GM21619 (cell line): ENCODE data around the gene SERPINB12.
A peak's percentile ranks its signal among the peaks of the same experiment; 100 is the strongest.

ENCODE experiments used
- ATAC-seq: cut with Tn5 transposase; IDR thresholded peaks from one replicate; pipeline ENCODE4 v1.9.1; 2021; ENCODE audit not compliant: unreplicated experiment

The SERPINB12 gene

DNA sequence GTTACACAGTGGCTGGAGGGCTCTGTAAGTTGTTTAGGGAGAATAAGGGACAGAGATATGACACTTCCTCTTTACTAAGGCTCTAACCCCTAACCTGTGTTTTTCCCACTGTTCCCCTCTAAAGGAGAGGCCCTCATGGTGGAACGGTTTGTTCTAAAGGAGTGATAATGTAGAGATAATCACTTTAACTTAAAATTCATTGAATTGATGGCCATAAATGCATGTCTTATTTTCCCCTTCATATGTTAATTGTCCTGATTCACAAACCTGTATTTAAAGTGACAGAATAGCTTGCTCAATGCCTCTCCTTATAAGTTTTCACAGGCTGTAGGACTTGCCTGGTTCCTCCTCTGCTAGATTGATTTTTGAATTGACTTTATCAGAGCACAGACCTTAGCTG is at the start of gene SERPINB12:
Gene SERPINB12, plus strand, starts transcription at position 301 of the 400 bp plus-strand sequence. CDS start 13,791 bp downstream, outside the sequence.
- no peak for ATAC-seq

- ATAC-seq: no peak
Observed at GRCh38 chr18:63492851-63493250, 49.3 kb upstream of the SERPINB12 start.

- no peak for ATAC-seq
Observed at GRCh38 chr18:63495675-63496074, 46.5 kb upstream of the SERPINB12 start.

DNA sequence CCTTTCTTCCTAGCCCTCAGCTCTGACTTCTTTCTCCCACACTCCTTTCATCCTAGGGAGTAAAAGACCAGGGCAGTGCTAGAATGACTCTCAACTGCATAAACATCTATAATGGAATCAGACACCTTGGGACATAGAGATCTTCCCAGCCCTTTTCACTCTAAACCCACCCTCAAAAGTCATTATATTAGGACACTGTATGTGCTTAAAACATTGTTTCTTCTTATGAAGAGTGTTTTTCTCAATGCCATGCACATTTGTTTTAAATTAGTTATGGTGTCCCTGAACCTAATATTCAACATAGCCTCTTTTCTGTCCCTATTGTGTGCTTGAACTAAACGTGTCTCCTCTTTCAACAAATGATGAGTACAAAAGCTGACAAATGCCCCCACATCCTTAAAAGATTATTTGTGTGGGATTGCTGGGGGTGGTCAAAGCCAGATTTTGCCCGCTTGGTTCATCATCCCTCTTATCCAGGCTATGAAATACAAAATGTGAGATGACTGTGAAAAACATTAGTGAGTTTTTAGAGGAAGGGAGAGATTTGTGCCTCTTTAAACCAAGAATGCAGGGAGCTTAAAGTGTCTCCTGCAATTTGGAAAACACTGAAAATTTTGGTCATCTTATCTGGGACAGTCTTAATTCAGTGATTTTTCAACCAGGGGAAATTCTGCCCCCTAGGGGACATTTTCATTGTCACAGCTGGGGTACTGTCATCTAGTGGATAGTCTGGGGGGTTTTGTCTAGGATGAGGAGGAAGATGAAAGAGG is 36.4 kb upstream of the SERPINB12 start:
- ATAC-seq: no peak

GRCh38 chr18:63506336-63506646 is 35.9 kb upstream of the SERPINB12 start:
- ATAC-seq: no peak

DNA sequence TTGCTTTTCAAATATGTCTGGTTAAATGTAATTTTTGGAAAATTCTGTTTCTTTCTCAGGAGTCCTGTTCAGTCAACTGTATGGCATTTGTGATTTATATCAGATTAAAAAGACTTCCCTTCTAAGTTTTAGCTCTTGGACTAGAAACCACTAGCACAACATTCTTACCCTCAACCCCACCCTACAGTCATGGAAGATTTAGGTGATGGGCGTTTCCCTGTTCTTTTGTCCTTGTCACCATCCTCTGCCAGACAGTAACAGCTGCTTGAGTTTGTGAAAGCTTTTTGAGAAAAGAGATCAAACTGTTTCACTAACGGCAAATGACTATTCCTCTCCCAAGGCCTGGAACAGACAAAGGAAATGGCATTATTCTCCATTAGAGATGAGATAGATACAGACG is 33.6 kb upstream of the SERPINB12 start:
- ATAC-seq: no peak

DNA sequence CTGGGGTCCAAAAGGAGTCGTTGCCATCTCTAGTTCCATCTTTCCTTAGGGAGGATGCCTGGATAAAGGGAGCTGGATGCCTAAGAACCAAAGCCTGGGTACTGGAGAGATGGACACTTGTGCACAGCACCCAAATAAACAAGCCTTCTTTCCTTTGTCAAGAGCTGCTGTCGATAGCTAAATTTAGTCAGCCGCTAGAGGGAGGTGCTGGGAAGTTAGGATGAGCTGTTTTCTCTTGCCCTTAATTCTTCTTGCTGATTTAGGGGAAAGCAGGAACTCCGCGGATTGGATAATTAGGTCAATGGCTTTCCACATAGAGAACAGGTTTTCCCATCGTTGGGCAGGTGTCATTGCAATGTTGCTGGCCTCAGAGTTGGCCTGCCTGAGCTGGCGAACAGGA is 30.9 kb upstream of the SERPINB12 start:
- no peak for ATAC-seq

- ATAC-seq: no peak
Observed at GRCh38 chr18:63514326-63514725, 27.8 kb upstream of the SERPINB12 start.

GRCh38 chr18:63514888-63515678 is 27.1 kb upstream of the SERPINB12 start:
- ATAC-seq: no peak

GRCh38 chr18:63515801-63516200 is 26.4 kb upstream of the SERPINB12 start:
- ATAC-seq: no peak

- peak; percentile 93 for ATAC-seq
Observed at GRCh38 chr18:63518178-63519012, 23.8 kb upstream of the SERPINB12 start.

GRCh38 chr18:63520053-63520685 is 22.0 kb upstream of the SERPINB12 start:
- ATAC-seq: no peak

GRCh38 chr18:63523660-63524059 is 18.5 kb upstream of the SERPINB12 start:
- no peak for ATAC-seq

DNA sequence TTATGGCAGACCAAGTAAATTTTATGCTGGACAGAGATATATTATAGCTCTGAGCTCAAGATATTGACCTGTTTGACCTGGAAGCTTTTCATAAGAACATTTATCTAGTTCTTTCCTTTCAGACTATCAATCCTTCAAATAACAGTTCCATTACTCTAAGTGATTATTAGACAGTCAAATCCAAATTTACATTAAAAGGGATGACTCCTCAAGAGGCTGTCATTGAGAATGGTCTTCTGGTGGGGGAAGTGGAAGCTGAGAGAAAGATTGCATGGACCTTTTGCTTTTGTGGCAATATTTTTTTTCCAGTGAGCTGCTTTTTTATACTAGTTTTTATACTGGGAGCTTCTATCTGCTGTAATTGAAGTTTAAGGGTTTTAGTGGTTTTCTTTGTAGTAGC is 14.9 kb upstream of the SERPINB12 start:
- no peak for ATAC-seq

- no peak for ATAC-seq
Observed at GRCh38 chr18:63528863-63529492, 13.2 kb upstream of the SERPINB12 start.

GRCh38 chr18:63532471-63532870 is 9.7 kb upstream of the SERPINB12 start:
- no peak for ATAC-seq

- no peak for ATAC-seq
Observed at GRCh38 chr18:63534615-63535014, 7.6 kb upstream of the SERPINB12 start.

- ATAC-seq: no peak
Observed at GRCh38 chr18:63539904-63540510, 2.2 kb upstream of the SERPINB12 start.

DNA sequence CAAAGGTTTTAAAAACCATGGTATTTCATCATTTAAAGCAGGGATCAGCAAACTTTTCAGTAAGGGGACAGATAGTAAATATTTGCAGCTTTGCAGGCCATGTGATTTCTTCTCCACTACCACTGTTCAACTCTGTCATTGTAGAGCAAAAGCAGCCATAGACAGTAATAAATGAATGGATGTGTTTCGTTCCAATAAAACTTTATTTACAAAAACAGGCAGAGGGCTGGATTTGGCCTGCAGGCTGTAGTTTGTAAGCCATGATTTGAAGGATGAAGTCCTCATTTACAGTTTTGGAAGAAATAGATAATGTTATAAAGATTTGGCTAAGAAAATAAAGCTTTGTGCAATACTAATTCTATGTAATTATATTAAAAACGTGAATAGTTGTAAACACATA is 1.8 kb downstream of the SERPINB12 start:
- ATAC-seq: no peak

DNA sequence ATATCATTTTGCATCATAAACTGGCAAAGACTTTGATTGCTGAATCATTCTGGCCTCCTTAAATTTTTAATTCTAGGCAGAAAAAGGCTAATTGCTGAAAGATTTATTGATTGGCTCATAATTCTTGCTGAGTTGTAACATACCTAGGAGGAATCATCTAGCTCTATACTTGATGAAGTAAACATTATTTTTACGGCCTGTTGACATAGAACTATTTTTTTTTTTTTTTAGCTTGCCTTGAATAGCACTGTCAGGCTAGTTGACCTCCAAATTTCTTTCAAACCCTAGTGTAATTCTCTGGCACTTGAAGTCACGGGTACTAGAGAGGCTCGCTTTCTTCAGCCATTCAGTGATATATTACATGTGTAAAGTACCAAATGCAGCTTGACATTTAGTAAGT is 2.8 kb downstream of the SERPINB12 start:
- ATAC-seq: no peak
